Transverse colon (tissue), 4 donors: ENCODE results near the gene NHS.

Experiments used
- EP300 ChIP-seq: sonication (generic); formaldehyde crosslinking; IDR thresholded peaks from one replicate; pipeline ENCODE4 v1.6.1; 2017; ENCODE audit warnings: antibody characterized with exemption, low read depth
- POLR2AphosphoS5 ChIP-seq, 3 donors: sonication (generic); formaldehyde crosslinking; IDR thresholded peaks; one replicate each; pipeline ENCODE4 v1.6.1; 2016; ENCODE audit warnings: antibody characterized with exemption in 3 of 3
- TF ChIP-seq, protein P1 (sequence below), 5 experiments: fragments of 200-600 bp in 3 of 5; fragments of 450-650 bp in 2 of 5; sonication (generic) in 3 of 5; IDR thresholded peaks; 1 replicate in 2 of 5; 2 replicates in 3 of 5; pipeline ENCODE4 v1.5.1; 2016 to 2017; ENCODE audit warnings: antibody characterized with exemption in 5 of 5, inconsistent platforms in 3 of 5, mild to moderate bottlenecking in 2 of 5, moderate library complexity in 1 of 5

DNA sequence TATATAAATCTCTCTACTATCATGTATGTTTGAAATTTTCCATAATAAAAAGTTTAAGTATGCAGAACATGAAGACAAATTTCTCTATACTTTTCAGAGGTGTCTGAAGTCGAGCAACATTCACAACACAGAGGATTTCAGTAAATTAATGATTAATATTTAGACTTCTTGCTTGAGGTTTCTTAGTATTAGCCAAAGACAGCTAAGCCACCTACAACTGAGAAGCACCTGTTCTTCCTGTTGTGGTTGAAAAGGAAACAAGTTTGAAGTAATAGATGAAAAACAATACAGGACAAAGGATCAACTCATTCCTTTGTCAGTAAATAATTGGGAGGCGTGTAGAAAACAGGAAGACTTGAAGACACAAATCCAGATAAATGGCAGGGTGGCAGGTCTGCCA is 383.4 kb downstream of the NHS start:
- no peak for TF ChIP-seq POLR2AphosphoS5 (IDR thresholded peaks at IDR 0.05)
- TF ChIP-seq, protein P1, sequence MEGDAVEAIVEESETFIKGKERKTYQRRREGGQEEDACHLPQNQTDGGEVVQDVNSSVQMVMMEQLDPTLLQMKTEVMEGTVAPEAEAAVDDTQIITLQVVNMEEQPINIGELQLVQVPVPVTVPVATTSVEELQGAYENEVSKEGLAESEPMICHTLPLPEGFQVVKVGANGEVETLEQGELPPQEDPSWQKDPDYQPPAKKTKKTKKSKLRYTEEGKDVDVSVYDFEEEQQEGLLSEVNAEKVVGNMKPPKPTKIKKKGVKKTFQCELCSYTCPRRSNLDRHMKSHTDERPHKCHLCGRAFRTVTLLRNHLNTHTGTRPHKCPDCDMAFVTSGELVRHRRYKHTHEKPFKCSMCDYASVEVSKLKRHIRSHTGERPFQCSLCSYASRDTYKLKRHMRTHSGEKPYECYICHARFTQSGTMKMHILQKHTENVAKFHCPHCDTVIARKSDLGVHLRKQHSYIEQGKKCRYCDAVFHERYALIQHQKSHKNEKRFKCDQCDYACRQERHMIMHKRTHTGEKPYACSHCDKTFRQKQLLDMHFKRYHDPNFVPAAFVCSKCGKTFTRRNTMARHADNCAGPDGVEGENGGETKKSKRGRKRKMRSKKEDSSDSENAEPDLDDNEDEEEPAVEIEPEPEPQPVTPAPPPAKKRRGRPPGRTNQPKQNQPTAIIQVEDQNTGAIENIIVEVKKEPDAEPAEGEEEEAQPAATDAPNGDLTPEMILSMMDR (IDR thresholded peaks at IDR 0.05), result no peak
- no peak for TF ChIP-seq EP300
